ENCODE results near the gene ANKRD27. TPM values are rescaled to one million over a fixed set of nuclear protein-coding genes. Genes with fewer than 3 reads are reported as not detected.
"Not testable (repeated sequence)": the region's sequence is repeated elsewhere in the genome, so short reads cannot be mapped to it uniquely, and the experiment has no call there.

ANKRD27 gene
- total RNA-seq, 1 donor from 2014 or later = 19.3 TPM

DNA sequence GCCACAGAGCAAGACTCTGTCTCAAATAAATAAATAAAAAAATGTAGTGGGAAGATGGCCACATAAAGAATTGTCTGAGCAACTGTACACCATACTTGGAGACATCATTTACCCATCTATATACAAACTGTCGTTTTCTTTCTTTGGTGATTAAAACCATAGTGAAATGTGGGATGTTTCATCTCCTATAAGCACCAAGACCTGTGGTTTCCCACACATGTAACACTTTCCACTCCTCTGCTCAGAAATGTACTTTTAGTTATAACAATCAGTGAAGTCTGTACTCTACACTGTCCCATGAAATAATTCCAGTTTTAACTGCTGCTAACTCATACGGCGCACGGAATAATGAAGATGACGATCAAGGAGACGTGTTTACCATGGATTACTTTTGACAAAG, 75.7 kb downstream of the ANKRD27 start:
- Histone ChIP-seq H3K4me1 (ENCODE audit: control insufficient read depth in 3 of 3, insufficient read depth in 3 of 3, low read length in 3 of 3) (no peaks in the 10 kb centered on the region), H3K36me3 (ENCODE audit: control insufficient read depth in 3 of 3, insufficient read depth in 3 of 3, low read length in 3 of 3) (peaks cover 31 to 65% (median 56%) of the 10 kb centered on the region in 3 donors), H3K9me3 (ENCODE audit: control insufficient read depth in 3 of 3, low read length in 3 of 3) (no peaks in the 10 kb centered on the region), H3K4me3 (ENCODE audit: low read length in 3 of 3) (no peak overlapping the region), H3K27me3 (ENCODE audit: control insufficient read depth in 3 of 3, insufficient read depth in 3 of 3, low read length in 3 of 3) (no peaks in the 10 kb centered on the region), H3K27ac (ENCODE audit: low read depth, low read length) (no peak overlapping the region), H3K9ac (ENCODE audit: low read depth in 1 of 3, low read length in 3 of 3) (no peak overlapping the region)

- H3K4me3 ChIP-seq (ENCODE audit: low read length in 3 of 3) = no peak overlapping the region
- no peak overlapping the region for H3K27ac ChIP-seq (ENCODE audit: low read depth, low read length)
- H3K4me1 ChIP-seq (ENCODE audit: control insufficient read depth in 3 of 3, insufficient read depth in 3 of 3, low read length in 3 of 3) = no peaks in the 10 kb centered on the region
- peaks cover 26 to 59% (median 51%) of the 10 kb centered on the region in 3 donors for H3K36me3 ChIP-seq (ENCODE audit: control insufficient read depth in 3 of 3, insufficient read depth in 3 of 3, low read length in 3 of 3)
- no peak overlapping the region for H3K9ac ChIP-seq (ENCODE audit: low read depth in 1 of 3, low read length in 3 of 3)
- H3K9me3 ChIP-seq (ENCODE audit: control insufficient read depth in 3 of 3, low read length in 3 of 3) = no peaks in the 10 kb centered on the region
- no peaks in the 10 kb centered on the region for H3K27me3 ChIP-seq (ENCODE audit: control insufficient read depth in 3 of 3, insufficient read depth in 3 of 3, low read length in 3 of 3)
These were observed 77.0 kb downstream of the ANKRD27 start for GRCh38 chr19:32598022-32598421.

- H3K27me3 ChIP-seq (ENCODE audit: control insufficient read depth in 3 of 3, insufficient read depth in 3 of 3, low read length in 3 of 3) = no peaks in the 10 kb centered on the region
- H3K27ac ChIP-seq (ENCODE audit: low read depth, low read length) = no peak overlapping the region
These were observed 79.5 kb downstream of the ANKRD27 start for GRCh38 chr19:32595491-32595890.

GRCh38 chr19:32594021-32594420, 81.0 kb downstream of the ANKRD27 start:
- H3K27me3 ChIP-seq (ENCODE audit: control insufficient read depth in 3 of 3, insufficient read depth in 3 of 3, low read length in 3 of 3) = no peaks in the 10 kb centered on the region
- H3K4me1 ChIP-seq (ENCODE audit: control insufficient read depth in 3 of 3, insufficient read depth in 3 of 3, low read length in 3 of 3) = no peaks in the 10 kb centered on the region
- no peak overlapping the region for H3K27ac ChIP-seq (ENCODE audit: low read depth, low read length)
- no peaks in the 10 kb centered on the region for H3K9me3 ChIP-seq (ENCODE audit: control insufficient read depth in 3 of 3, low read length in 3 of 3)
- H3K9ac ChIP-seq (ENCODE audit: low read depth in 1 of 3, low read length in 3 of 3) = no peak overlapping the region
- H3K36me3 ChIP-seq (ENCODE audit: control insufficient read depth in 3 of 3, insufficient read depth in 3 of 3, low read length in 3 of 3) = peaks cover 23 to 41% (median 38%) of the 10 kb centered on the region in 3 donors
- no peak overlapping the region for H3K4me3 ChIP-seq (ENCODE audit: low read length in 3 of 3)

More at GRCh38 chr19:32595491-32595890, 79.5 kb downstream of the ANKRD27 start:
- no peaks in the 10 kb centered on the region for H3K9me3 ChIP-seq (ENCODE audit: control insufficient read depth in 3 of 3, low read length in 3 of 3)
- no peaks in the 10 kb centered on the region for H3K4me1 ChIP-seq (ENCODE audit: control insufficient read depth in 3 of 3, insufficient read depth in 3 of 3, low read length in 3 of 3)
- no peak overlapping the region for H3K9ac ChIP-seq (ENCODE audit: low read depth in 1 of 3, low read length in 3 of 3)
- no peak overlapping the region for H3K4me3 ChIP-seq (ENCODE audit: low read length in 3 of 3)
- H3K36me3 ChIP-seq (ENCODE audit: control insufficient read depth in 3 of 3, insufficient read depth in 3 of 3, low read length in 3 of 3) = peaks cover 26 to 50% (median 40%) of the 10 kb centered on the region in 3 donors

DNA sequence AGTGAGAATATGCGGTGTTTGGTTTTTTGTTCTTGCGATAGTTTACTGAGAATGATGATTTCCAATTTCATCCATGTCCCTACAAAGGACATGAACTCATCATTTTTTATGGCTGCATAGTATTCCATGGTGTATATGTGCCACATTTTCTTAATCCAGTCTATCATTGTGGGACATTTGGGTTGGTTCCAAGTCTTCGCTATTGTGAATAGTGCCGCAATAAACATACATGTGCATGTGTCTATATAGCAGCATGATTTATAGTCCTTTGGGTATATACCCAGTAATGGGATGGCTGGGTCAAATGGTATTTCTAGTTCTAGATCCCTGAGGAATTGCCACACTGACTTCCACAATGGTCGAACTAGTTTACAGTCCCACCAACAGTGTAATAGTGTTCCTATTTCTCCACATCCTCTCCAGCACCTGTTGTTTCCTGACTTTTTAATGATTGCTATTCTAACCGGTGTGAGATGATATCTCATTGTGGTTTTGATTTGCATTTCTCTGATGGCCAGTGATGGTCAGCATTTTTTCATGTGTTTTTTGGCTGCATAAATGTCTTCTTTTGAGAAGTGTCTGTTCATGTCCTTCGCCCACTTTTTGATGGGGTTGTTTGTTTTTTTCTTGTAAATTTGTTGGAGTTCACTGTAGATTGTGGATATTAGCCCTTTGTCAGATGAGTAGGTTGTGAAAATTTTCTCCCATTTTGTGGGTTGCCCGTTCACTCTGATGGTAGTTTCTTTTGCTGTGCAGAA, 87.1 kb downstream of the ANKRD27 start:
- H3K9me3 ChIP-seq (ENCODE audit: control insufficient read depth in 3 of 3, low read length in 3 of 3); H3K9ac ChIP-seq (ENCODE audit: low read depth in 1 of 3, low read length in 3 of 3); H3K27ac ChIP-seq (ENCODE audit: low read depth, low read length); H3K4me1 ChIP-seq (ENCODE audit: control insufficient read depth in 3 of 3, insufficient read depth in 3 of 3, low read length in 3 of 3); H3K4me3 ChIP-seq (ENCODE audit: low read length in 3 of 3); H3K27me3 ChIP-seq (ENCODE audit: control insufficient read depth in 3 of 3, insufficient read depth in 3 of 3, low read length in 3 of 3): not testable (repeated sequence)
- H3K36me3 ChIP-seq (ENCODE audit: control insufficient read depth in 3 of 3, insufficient read depth in 3 of 3, low read length in 3 of 3) = peaks cover 21 to 24% (median 23%) of the 10 kb centered on the region in 3 donors

DNA sequence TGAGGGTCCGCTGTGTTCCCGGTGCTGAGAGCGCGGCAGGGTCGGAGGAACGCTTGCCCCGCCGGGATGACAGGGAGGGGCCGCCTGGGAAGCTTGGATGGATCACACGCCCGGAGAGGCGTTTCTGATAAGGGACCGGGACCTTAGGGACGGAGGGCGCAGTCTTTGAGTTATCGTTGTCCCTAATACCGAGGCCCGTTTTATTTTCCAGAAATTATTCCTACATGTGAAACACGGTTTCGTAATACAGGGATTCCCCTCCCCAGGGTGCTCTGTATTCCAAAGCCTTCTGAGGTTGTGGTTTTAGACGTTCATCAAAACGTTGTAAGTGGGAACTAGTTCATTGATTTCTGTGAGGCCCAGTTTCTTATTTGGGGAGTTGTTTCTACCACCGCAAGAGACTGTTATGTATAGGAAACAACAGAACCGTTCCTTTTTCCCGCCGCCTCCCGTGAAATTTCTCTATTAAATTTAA, 93.2 kb downstream of the ANKRD27 start:
- peaks cover 8 to 16% (median 15%) of the 10 kb centered on the region in 3 donors for H3K4me1 ChIP-seq (ENCODE audit: control insufficient read depth in 3 of 3, insufficient read depth in 3 of 3, low read length in 3 of 3)
- H3K9ac ChIP-seq (ENCODE audit: low read depth in 1 of 3, low read length in 3 of 3) = peak overlapping the region; percentile 81 to 93 (median 92)
- peak overlapping the region; percentile 83 to 90 (median 88) for H3K4me3 ChIP-seq (ENCODE audit: low read length in 3 of 3)
- H3K9me3 ChIP-seq (ENCODE audit: control insufficient read depth in 3 of 3, low read length in 3 of 3) = no peaks in the 10 kb centered on the region
- H3K27me3 ChIP-seq (ENCODE audit: control insufficient read depth in 3 of 3, insufficient read depth in 3 of 3, low read length in 3 of 3) = no peaks in the 10 kb centered on the region
- H3K36me3 ChIP-seq (ENCODE audit: control insufficient read depth in 3 of 3, insufficient read depth in 3 of 3, low read length in 3 of 3) = peaks cover 19 to 24% (median 21%) of the 10 kb centered on the region in 3 donors
- peak overlapping the region; percentile 75 for H3K27ac ChIP-seq (ENCODE audit: low read depth, low read length)

DNA sequence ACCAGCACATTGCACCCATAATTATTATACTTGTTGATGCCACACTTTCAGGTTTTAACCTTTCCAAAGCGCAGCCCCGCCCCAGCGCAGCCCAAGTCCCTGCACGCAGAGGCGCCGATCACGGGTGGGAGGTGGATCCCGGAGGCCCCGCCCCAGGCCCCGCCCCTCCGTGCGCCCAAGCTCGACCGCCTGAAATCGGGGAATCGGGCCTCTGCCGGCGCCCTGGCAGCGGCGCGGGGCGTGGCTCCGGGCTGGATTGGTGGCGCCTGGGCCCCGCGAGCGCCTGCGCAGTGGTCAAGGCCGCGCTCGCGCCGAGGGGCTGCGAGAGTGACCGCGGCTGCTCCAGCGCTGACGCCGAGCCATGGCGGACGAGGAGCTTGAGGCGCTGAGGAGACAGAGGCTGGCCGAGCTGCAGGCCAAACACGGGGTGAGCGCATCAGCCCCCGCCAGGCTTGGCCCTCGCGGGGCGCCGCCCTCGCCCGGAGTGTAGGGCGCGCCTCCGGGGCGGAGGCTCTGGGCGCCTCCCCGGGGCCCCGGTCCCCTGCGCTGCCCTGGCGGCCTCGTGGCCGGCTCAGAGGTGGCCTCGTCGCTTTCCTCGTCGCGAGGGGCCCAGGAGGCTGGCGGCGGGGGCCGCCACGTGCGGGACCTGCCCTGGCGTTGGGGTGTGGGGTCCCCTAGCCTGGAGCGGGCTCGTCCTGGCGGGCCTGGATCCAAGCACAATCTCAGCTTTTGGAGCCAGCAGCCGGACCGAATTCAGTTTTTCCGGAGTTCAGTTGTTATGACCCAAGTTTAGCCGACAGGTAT, 93.9 kb downstream of the ANKRD27 start, which contains the start of gene PDCD5:
Gene PDCD5 (plus strand): TSS at position 290 of the 804 bp plus-strand sequence. CDS start 72 bp downstream, at position 362.
- peaks cover 8 to 16% (median 15%) of the 10 kb centered on the region in 3 donors for H3K4me1 ChIP-seq (ENCODE audit: control insufficient read depth in 3 of 3, insufficient read depth in 3 of 3, low read length in 3 of 3)
- no peaks in the 10 kb centered on the region for H3K27me3 ChIP-seq (ENCODE audit: control insufficient read depth in 3 of 3, insufficient read depth in 3 of 3, low read length in 3 of 3)
- peak within 1 kb of the TSS; percentile 81 to 93 (median 92) for H3K9ac ChIP-seq (ENCODE audit: low read depth in 1 of 3, low read length in 3 of 3)
- H3K9me3 ChIP-seq (ENCODE audit: control insufficient read depth in 3 of 3, low read length in 3 of 3) = no peaks in the 10 kb centered on the region
- peaks cover 13 to 17% (median 16%) of the 10 kb centered on the region in 3 donors for H3K36me3 ChIP-seq (ENCODE audit: control insufficient read depth in 3 of 3, insufficient read depth in 3 of 3, low read length in 3 of 3)
- H3K27ac ChIP-seq (ENCODE audit: low read depth, low read length) = peak within 1 kb of the TSS; percentile 75
- peak within 1 kb of the TSS; percentile 83 to 90 (median 88) for H3K4me3 ChIP-seq (ENCODE audit: low read length in 3 of 3)

DNA sequence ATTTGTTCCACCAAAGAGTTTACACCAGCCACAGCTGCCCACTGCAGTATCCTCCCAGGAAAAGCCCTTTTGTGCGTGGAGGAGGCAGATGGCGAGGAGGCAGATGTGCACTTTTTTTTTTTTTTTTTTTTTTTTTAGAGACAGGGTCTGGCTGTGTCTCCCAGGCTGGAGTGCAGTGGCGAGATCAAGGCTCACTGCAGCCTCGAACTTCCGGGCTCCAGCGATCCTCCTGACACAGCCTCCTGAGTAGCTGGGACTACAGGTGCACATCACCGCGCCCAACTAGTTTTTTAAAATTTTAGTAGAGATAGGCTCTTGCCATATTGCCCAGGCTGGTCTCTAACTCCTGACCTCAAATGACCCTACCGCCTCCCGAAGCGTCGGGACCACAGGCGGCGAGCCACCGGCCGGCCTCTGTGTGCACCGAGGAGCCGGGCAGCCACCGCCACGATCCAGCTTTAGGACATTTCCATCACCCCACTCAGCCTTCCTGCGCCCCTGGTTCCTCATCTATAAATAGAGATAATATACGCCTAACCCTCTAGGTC, 94.6 kb downstream of the ANKRD27 start:
- H3K9me3 ChIP-seq (ENCODE audit: control insufficient read depth in 3 of 3, low read length in 3 of 3) = no peaks in the 10 kb centered on the region
- peaks cover 7 to 14% (median 12%) of the 10 kb centered on the region in 3 donors for H3K36me3 ChIP-seq (ENCODE audit: control insufficient read depth in 3 of 3, insufficient read depth in 3 of 3, low read length in 3 of 3)
- peak overlapping the region in 2 of 3 donors; percentile 80 to 92 for H3K9ac ChIP-seq (ENCODE audit: low read depth in 1 of 3, low read length in 3 of 3)
- peaks cover 8 to 16% (median 15%) of the 10 kb centered on the region in 3 donors for H3K4me1 ChIP-seq (ENCODE audit: control insufficient read depth in 3 of 3, insufficient read depth in 3 of 3, low read length in 3 of 3)
- H3K4me3 ChIP-seq (ENCODE audit: low read length in 3 of 3) = peak overlapping the region; percentile 78 to 90 (median 88)
- no peak overlapping the region for H3K27ac ChIP-seq (ENCODE audit: low read depth, low read length)
- no peaks in the 10 kb centered on the region for H3K27me3 ChIP-seq (ENCODE audit: control insufficient read depth in 3 of 3, insufficient read depth in 3 of 3, low read length in 3 of 3)

GRCh38 chr19:32576790-32577189, 98.2 kb downstream of the ANKRD27 start:
- H3K9ac ChIP-seq (ENCODE audit: low read depth in 1 of 3, low read length in 3 of 3) = no peak overlapping the region

More at GRCh38 chr19:32576790-32577189, 98.2 kb downstream of the ANKRD27 start:
- Histone ChIP-seq H3K4me1 (ENCODE audit: control insufficient read depth in 3 of 3, insufficient read depth in 3 of 3, low read length in 3 of 3) (peaks cover 2 to 7% (median 2%) of the 10 kb centered on the region in 3 donors), H3K27me3 (ENCODE audit: control insufficient read depth in 3 of 3, insufficient read depth in 3 of 3, low read length in 3 of 3) (peaks cover 0 to 6% (median 0%) of the 10 kb centered on the region in 3 donors), H3K36me3 (ENCODE audit: control insufficient read depth in 3 of 3, insufficient read depth in 3 of 3, low read length in 3 of 3) (no peaks in the 10 kb centered on the region), H3K9me3 (ENCODE audit: control insufficient read depth in 3 of 3, low read length in 3 of 3) (no peaks in the 10 kb centered on the region), H3K4me3 (ENCODE audit: low read length in 3 of 3) (no peak overlapping the region), H3K27ac (ENCODE audit: low read depth, low read length) (no peak overlapping the region)
